ENCODE data around the gene FKRP.
"Not testable (repeated sequence)": the region's sequence is repeated elsewhere in the genome, so short reads cannot be mapped to it uniquely, and the experiment has no call there.

Gene FKRP

GRCh38 chr19:46704379-46705076 lies 41.3 kb upstream of the FKRP start:
- no peak overlapping the region for H3K4me3 ChIP-seq (ENCODE audit: low read depth, low read length)
- in situ Hi-C loops (cut with HindIII; ENCODE audit: low sequenced_read_pairs), result no loop called here
- DNase-seq (ENCODE audit: low read depth), result no peak
- TF ChIP-seq, protein P1, sequence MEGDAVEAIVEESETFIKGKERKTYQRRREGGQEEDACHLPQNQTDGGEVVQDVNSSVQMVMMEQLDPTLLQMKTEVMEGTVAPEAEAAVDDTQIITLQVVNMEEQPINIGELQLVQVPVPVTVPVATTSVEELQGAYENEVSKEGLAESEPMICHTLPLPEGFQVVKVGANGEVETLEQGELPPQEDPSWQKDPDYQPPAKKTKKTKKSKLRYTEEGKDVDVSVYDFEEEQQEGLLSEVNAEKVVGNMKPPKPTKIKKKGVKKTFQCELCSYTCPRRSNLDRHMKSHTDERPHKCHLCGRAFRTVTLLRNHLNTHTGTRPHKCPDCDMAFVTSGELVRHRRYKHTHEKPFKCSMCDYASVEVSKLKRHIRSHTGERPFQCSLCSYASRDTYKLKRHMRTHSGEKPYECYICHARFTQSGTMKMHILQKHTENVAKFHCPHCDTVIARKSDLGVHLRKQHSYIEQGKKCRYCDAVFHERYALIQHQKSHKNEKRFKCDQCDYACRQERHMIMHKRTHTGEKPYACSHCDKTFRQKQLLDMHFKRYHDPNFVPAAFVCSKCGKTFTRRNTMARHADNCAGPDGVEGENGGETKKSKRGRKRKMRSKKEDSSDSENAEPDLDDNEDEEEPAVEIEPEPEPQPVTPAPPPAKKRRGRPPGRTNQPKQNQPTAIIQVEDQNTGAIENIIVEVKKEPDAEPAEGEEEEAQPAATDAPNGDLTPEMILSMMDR (IDR thresholded peaks at IDR 0.05; ENCODE audit: low read depth, low read length, missing control alignments), result peak; percentile 91

- no peak overlapping the region for H3K4me3 ChIP-seq (ENCODE audit: low read depth, low read length)
- in situ Hi-C loops (cut with HindIII; ENCODE audit: low sequenced_read_pairs), result no loop called here
- DNase-seq (ENCODE audit: low read depth), result no peak
- TF ChIP-seq, protein P1 (IDR thresholded peaks at IDR 0.05; ENCODE audit: low read depth, low read length, missing control alignments), result no peak
Measured at GRCh38 chr19:46710687-46711086, 35.2 kb upstream of the FKRP start.

- DNase-seq (ENCODE audit: low read depth); H3K4me3 ChIP-seq (ENCODE audit: low read depth, low read length); in situ Hi-C loops (cut with HindIII; ENCODE audit: low sequenced_read_pairs): not testable (repeated sequence)
Measured at GRCh38 chr19:46712768-46713338, 33.0 kb upstream of the FKRP start.

GRCh38 chr19:46713781-46714443 lies 31.9 kb upstream of the FKRP start:
- TF ChIP-seq, protein P1 (IDR thresholded peaks at IDR 0.05; ENCODE audit: low read depth, low read length, missing control alignments), result no peak
- DNase-seq (ENCODE audit: low read depth), result peak; percentile 52
- H3K4me3 ChIP-seq (ENCODE audit: low read depth, low read length), result peak overlapping the region; percentile 61
- in situ Hi-C loops (cut with HindIII; ENCODE audit: low sequenced_read_pairs), result no loop called here

DNA sequence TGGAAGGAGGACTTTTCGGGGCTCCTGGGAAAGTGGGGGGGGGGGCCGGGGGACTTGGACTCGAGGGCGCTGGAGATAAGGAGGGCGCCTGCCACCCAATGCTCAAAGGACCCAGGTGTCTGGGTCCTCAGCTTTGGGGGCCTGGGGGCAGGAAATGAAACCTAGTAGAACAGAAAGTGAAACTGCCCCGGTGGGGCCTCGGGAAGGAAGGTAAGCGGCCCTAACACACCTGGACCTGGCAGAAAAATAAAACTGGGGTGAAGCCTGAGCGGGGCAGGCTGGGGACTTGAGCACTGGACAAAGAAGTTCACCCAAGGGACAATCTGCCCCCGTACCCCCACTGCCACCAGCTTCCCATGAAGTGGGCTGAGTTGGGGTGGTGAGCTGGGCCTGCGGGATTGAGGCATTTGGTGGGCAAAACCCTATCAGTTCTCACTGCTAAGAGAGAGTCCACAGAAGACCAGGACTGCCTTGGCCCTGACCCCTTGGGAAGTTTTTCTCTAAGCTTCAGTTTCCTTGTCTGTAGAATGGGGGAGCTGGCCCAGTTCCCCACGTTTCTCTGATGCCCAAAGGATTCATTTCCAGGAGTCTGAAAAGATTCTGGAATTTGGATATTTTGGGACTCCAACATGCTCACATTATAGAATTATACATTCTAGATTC lies 31.3 kb upstream of the FKRP start:
- peak overlapping the region; percentile 61 for H3K4me3 ChIP-seq (ENCODE audit: low read depth, low read length)
- TF ChIP-seq, protein P1 (IDR thresholded peaks at IDR 0.05; ENCODE audit: low read depth, low read length, missing control alignments), result no peak
- in situ Hi-C loops (cut with HindIII; ENCODE audit: low sequenced_read_pairs), result no loop called here
- no peak for DNase-seq (ENCODE audit: low read depth)

GRCh38 chr19:46715620-46715974 lies 30.3 kb upstream of the FKRP start:
- H3K4me3 ChIP-seq (ENCODE audit: low read depth, low read length), result peak overlapping the region; percentile 61
- no peak for DNase-seq (ENCODE audit: low read depth)
- in situ Hi-C loops (cut with HindIII; ENCODE audit: low sequenced_read_pairs), result no loop called here
- TF ChIP-seq, protein P1 (IDR thresholded peaks at IDR 0.05; ENCODE audit: low read depth, low read length, missing control alignments), result no peak

Data from astrocyte of the cerebellum (primary cell).